Measurements from ENCODE around the gene ITPR2.
"Not testable (repeated sequence)": the region's sequence is repeated elsewhere in the genome, so short reads cannot be mapped to it uniquely, and the experiment has no call there.

DNA sequence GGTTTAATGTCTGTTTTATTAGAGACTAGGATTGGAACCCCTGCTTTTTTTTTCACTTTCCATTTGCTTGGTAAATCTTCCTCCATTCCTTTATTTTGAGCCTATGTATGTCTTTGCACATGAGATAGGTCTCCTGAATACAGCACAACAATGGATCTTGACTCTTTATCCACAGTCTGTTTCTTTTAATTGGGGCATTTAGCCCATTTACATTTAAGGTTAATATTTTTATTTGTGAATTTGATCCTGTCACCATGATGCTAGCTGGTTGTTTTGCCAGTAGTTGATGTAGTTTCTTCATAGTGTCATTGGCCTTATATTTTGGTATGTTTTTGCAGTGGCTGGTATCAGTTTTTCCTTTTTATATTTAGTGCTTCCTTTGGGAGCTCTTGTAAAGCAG is 518.9 kb downstream of the ITPR2 start:
- TF ChIP-seq, protein P1, sequence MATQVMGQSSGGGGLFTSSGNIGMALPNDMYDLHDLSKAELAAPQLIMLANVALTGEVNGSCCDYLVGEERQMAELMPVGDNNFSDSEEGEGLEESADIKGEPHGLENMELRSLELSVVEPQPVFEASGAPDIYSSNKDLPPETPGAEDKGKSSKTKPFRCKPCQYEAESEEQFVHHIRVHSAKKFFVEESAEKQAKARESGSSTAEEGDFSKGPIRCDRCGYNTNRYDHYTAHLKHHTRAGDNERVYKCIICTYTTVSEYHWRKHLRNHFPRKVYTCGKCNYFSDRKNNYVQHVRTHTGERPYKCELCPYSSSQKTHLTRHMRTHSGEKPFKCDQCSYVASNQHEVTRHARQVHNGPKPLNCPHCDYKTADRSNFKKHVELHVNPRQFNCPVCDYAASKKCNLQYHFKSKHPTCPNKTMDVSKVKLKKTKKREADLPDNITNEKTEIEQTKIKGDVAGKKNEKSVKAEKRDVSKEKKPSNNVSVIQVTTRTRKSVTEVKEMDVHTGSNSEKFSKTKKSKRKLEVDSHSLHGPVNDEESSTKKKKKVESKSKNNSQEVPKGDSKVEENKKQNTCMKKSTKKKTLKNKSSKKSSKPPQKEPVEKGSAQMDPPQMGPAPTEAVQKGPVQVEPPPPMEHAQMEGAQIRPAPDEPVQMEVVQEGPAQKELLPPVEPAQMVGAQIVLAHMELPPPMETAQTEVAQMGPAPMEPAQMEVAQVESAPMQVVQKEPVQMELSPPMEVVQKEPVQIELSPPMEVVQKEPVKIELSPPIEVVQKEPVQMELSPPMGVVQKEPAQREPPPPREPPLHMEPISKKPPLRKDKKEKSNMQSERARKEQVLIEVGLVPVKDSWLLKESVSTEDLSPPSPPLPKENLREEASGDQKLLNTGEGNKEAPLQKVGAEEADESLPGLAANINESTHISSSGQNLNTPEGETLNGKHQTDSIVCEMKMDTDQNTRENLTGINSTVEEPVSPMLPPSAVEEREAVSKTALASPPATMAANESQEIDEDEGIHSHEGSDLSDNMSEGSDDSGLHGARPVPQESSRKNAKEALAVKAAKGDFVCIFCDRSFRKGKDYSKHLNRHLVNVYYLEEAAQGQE (IDR thresholded peaks at IDR 0.05; ENCODE audit: insufficient replicate concordance, low read depth): not testable (repeated sequence)
- not testable (repeated sequence) for TF ChIP-seq POLR2AphosphoS5 (IDR thresholded peaks at IDR 0.05; ENCODE audit: low read depth)
- TF ChIP-seq, protein P2, sequence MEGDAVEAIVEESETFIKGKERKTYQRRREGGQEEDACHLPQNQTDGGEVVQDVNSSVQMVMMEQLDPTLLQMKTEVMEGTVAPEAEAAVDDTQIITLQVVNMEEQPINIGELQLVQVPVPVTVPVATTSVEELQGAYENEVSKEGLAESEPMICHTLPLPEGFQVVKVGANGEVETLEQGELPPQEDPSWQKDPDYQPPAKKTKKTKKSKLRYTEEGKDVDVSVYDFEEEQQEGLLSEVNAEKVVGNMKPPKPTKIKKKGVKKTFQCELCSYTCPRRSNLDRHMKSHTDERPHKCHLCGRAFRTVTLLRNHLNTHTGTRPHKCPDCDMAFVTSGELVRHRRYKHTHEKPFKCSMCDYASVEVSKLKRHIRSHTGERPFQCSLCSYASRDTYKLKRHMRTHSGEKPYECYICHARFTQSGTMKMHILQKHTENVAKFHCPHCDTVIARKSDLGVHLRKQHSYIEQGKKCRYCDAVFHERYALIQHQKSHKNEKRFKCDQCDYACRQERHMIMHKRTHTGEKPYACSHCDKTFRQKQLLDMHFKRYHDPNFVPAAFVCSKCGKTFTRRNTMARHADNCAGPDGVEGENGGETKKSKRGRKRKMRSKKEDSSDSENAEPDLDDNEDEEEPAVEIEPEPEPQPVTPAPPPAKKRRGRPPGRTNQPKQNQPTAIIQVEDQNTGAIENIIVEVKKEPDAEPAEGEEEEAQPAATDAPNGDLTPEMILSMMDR (IDR thresholded peaks at IDR 0.05; ENCODE audit: insufficient read depth, low read length): not testable (repeated sequence)

Data from HL-60 (cell line).